OCI-LY3 (cell line): ENCODE results near the gene PIP5K1B.

ENCODE experiments used
- H2AFZ ChIP-seq: fragments of 200-600, 300-600 bp; shearing (Covaris generic); 2 replicates; pipeline ENCODE4 v1.6.0; 2014; ENCODE audit warnings: antibody characterized with exemption, low read depth, low read length
- H3K27ac ChIP-seq: fragments of 200-600, 300-600 bp; sonication (generic); 2 replicates; pipeline ENCODE4 v1.5.1; 2014; ENCODE audit warnings: mild to moderate bottlenecking, low read length, moderate library complexity, mixed read lengths
- H3K27me3 ChIP-seq: fragments of 200-600, 300-600 bp; sonication (generic); 2 replicates; pipeline ENCODE4 v1.6.1; 2014; ENCODE audit warnings: low read depth, low read length, mixed read lengths
- H3K36me3 ChIP-seq: fragments of 200-600, 300-600 bp; sonication (generic); replicated peaks from 2 replicates; pipeline ENCODE3; 2014; ENCODE audit warnings: low read depth, low read length, mixed read lengths
- H3K4me1 ChIP-seq: fragments of 300-600, 200-600 bp; sonication (generic); 2 replicates; pipeline ENCODE4 v1.6.1; 2014; ENCODE audit warnings: low read length, mixed read lengths
- H3K4me2 ChIP-seq: fragments of 200-600, 300-600 bp; sonication (generic); 2 replicates; pipeline ENCODE4 v1.6.1; 2014; ENCODE audit warnings: low read length, mixed read lengths
- H3K4me3 ChIP-seq: fragments of 300-600, 200-600 bp; sonication (generic); 2 replicates; pipeline ENCODE4 v1.5.1; 2014; ENCODE audit warnings: antibody characterized with exemption, mild to moderate bottlenecking, low read length, moderate library complexity
- H3K79me2 ChIP-seq: fragments of 300-600, 200-600 bp; shearing (Covaris generic); 2 replicates; pipeline ENCODE4 v1.6.1; 2014; ENCODE audit warnings: mild to moderate bottlenecking, low read length, mixed read lengths
- H3K9ac ChIP-seq: fragments of 300-600, 200-600 bp; shearing (Covaris generic); 2 replicates; pipeline ENCODE4 v1.6.0; 2014; ENCODE audit warnings: mild to moderate bottlenecking, low read length, moderate library complexity
- H3K9me3 ChIP-seq: fragments of 200-600, 300-600 bp; shearing (Covaris generic); 2 replicates; pipeline ENCODE4 v1.6.1; 2014; ENCODE audit warnings: low read length, mixed read lengths; ENCODE audit not compliant: insufficient read depth
- H4K20me1 ChIP-seq: fragments of 200-600, 300-600 bp; sonication (generic); 2 replicates; pipeline ENCODE4 v1.6.1; 2016; ENCODE audit warnings: low read length, mixed read lengths; ENCODE audit not compliant: insufficient read depth
- EZH2phosphoT487 ChIP-seq: fragments of 200-600 bp; shearing (Covaris generic); IDR thresholded peaks from 2 replicates; pipeline ENCODE4 v1.6.1; 2018; ENCODE audit warnings: antibody characterized with exemption, mixed run types, low read depth
- TF ChIP-seq, protein P1 (sequence below): fragments of 200-600, 300-600 bp; sonication (generic); IDR thresholded peaks from 2 replicates; pipeline ENCODE4 v1.5.1; 2014; ENCODE audit warnings: antibody characterized with exemption, low read length, low read depth

Gene PIP5K1B

DNA sequence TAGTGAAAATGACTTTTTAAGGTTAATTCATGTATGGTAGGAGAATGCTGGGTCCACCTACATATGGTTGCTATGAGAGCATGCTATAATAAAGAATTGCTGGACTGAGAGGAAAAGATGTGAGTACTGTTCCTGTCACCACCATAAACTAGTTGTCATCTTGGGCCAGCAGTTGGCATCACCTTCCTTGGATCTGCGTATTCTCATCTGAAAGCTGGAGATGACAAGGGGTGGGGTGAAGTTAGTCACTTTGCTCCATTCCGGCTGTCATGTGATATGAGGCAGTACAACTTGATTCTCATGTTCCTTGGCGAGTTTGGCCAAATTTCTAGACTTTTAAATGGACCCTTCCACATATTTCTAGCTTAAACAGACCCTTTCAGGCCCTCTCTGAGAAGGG lies 33.3 kb downstream of the PIP5K1B start:
- no peaks in the 10 kb centered on the region for H4K20me1 ChIP-seq
- H3K36me3 ChIP-seq, result no peaks in the 10 kb centered on the region
- no peaks in the 10 kb centered on the region for H3K79me2 ChIP-seq
- no peaks in the 10 kb centered on the region for H3K9me3 ChIP-seq
- no peak overlapping the region for H3K4me3 ChIP-seq
- TF ChIP-seq EZH2phosphoT487, result no peak
- TF ChIP-seq, protein P1, sequence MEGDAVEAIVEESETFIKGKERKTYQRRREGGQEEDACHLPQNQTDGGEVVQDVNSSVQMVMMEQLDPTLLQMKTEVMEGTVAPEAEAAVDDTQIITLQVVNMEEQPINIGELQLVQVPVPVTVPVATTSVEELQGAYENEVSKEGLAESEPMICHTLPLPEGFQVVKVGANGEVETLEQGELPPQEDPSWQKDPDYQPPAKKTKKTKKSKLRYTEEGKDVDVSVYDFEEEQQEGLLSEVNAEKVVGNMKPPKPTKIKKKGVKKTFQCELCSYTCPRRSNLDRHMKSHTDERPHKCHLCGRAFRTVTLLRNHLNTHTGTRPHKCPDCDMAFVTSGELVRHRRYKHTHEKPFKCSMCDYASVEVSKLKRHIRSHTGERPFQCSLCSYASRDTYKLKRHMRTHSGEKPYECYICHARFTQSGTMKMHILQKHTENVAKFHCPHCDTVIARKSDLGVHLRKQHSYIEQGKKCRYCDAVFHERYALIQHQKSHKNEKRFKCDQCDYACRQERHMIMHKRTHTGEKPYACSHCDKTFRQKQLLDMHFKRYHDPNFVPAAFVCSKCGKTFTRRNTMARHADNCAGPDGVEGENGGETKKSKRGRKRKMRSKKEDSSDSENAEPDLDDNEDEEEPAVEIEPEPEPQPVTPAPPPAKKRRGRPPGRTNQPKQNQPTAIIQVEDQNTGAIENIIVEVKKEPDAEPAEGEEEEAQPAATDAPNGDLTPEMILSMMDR, result no peak
- no peak overlapping the region for H3K9ac ChIP-seq
- H3K4me1 ChIP-seq, result no peaks in the 10 kb centered on the region
- no peak overlapping the region for H3K4me2 ChIP-seq
- H3K27me3 ChIP-seq, result peaks cover 24% of the 10 kb centered on the region; the same call in 1 of the 2 replicates
- no peak overlapping the region for H2AFZ ChIP-seq
- no peak overlapping the region for H3K27ac ChIP-seq

DNA sequence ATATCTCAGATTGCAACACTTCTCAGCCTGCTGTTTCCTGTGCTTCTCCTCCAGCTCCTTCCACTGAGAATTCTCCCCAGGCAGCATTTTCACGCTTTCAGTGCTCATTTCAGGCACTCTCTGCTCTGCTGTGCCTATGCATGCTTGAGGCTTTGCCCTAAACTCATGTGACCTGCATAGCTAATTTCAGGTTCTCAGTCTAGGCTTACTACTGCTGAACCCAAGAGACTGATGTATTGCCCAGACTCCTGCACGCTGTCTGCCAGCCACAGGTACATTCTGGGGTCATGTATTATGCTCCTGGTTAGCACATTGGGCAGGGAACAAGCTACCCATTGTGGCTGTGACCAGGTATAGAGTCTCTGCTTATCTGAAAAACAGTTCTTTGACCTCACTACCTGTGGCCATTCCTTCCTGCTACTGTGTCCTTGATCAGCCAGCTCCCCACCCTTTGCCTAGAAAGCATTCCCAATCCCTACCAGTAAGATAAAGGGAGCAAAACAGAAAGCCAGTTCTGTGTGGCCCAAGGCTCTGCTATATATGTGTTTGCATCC lies 34.7 kb downstream of the PIP5K1B start:
- TF ChIP-seq, protein P1, result no peak
- no peak for TF ChIP-seq EZH2phosphoT487
- Histone ChIP-seq H3K79me2 (no peaks in the 10 kb centered on the region), H3K9me3 (no peaks in the 10 kb centered on the region), H2AFZ (no peak overlapping the region), H3K4me2 (no peak overlapping the region), H3K4me1 (no peaks in the 10 kb centered on the region), H3K36me3 (no peaks in the 10 kb centered on the region), H3K4me3 (no peak overlapping the region), H4K20me1 (no peaks in the 10 kb centered on the region), H3K9ac (no peak overlapping the region), H3K27ac (no peak overlapping the region), H3K27me3 (peaks cover 16% of the 10 kb centered on the region; the same call in 1 of the 2 replicates)

DNA sequence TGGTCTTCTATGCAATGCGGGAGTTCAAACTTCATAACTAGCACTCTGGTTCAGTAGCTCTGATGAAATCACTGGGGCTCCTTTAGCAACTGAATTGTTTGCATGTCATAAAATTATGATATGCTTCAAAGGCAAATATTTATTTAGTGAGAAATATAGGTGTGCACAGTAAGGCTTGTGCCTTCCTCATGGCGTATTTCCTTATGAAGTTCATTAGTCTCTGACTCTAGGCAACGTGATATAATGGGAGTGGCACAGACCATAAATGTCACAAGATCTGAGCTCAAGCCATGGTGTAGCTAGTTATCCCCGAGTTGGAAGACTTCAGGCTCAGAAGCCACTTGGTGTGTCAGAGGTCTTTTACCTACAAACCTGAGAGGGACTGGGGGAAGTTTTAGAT lies 35.5 kb downstream of the PIP5K1B start:
- Histone ChIP-seq H3K27ac (no peak overlapping the region), H3K4me2 (no peak overlapping the region), H3K9me3 (no peaks in the 10 kb centered on the region), H3K9ac (no peak overlapping the region), H3K79me2 (no peaks in the 10 kb centered on the region), H3K4me1 (no peaks in the 10 kb centered on the region), H3K36me3 (no peaks in the 10 kb centered on the region), H4K20me1 (no peaks in the 10 kb centered on the region), H3K4me3 (no peak overlapping the region), H2AFZ (no peak overlapping the region), H3K27me3 (peaks cover 13% of the 10 kb centered on the region; the same call in 1 of the 2 replicates)
- TF ChIP-seq EZH2phosphoT487, result no peak
- TF ChIP-seq, protein P1, result no peak

DNA sequence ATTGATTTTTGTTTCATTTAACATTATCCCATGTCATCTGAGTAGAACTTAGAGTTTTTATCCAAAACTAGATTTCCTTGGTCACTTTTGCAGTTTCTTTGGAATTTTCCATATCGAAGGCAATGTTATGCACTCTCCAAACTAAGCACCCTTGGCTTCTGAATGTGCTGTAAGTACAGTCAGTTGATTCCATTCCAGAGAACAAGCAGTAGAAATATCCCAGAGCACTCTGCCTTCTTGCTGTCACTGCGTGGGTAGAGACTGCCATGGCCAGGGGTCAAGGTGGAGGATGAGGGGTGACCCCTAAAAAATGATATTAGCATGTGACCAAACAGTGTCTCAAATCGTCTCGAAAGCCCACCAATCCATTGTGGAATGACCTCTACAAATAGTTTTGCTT lies 36.2 kb downstream of the PIP5K1B start:
- TF ChIP-seq, protein P1, result no peak
- no peak for TF ChIP-seq EZH2phosphoT487

More for the DNA sequence above, 36.2 kb downstream of the PIP5K1B start:
- Histone ChIP-seq H3K9me3 (no peaks in the 10 kb centered on the region), H4K20me1 (no peaks in the 10 kb centered on the region), H2AFZ (no peak overlapping the region), H3K27ac (no peak overlapping the region), H3K79me2 (no peaks in the 10 kb centered on the region), H3K4me2 (no peak overlapping the region), H3K36me3 (no peaks in the 10 kb centered on the region), H3K4me1 (no peaks in the 10 kb centered on the region), H3K27me3 (peaks cover 13% of the 10 kb centered on the region; the same call in 1 of the 2 replicates), H3K4me3 (no peak overlapping the region), H3K9ac (no peak overlapping the region)
